OCI-LY3 (cell line): ENCODE results near the gene HNRNPUL2.
"Not testable (repeated sequence)": the region's sequence is repeated elsewhere in the genome, so short reads cannot be mapped to it uniquely, and the experiment has no call there.

Source experiments
- H2AFZ ChIP-seq: fragments of 200-600, 300-600 bp; shearing (Covaris generic); 2 replicates; pipeline ENCODE4 v1.6.0; 2014; ENCODE audit warnings: antibody characterized with exemption, low read depth, low read length
- H3K27ac ChIP-seq: fragments of 200-600, 300-600 bp; sonication (generic); 2 replicates; pipeline ENCODE4 v1.5.1; 2014; ENCODE audit warnings: mild to moderate bottlenecking, low read length, moderate library complexity, mixed read lengths
- H3K27me3 ChIP-seq: fragments of 200-600, 300-600 bp; sonication (generic); 2 replicates; pipeline ENCODE4 v1.6.1; 2014; ENCODE audit warnings: low read depth, low read length, mixed read lengths
- H3K36me3 ChIP-seq: fragments of 200-600, 300-600 bp; sonication (generic); replicated peaks from 2 replicates; pipeline ENCODE3; 2014; ENCODE audit warnings: low read depth, low read length, mixed read lengths
- H3K4me1 ChIP-seq: fragments of 300-600, 200-600 bp; sonication (generic); 2 replicates; pipeline ENCODE4 v1.6.1; 2014; ENCODE audit warnings: low read length, mixed read lengths
- H3K4me2 ChIP-seq: fragments of 200-600, 300-600 bp; sonication (generic); 2 replicates; pipeline ENCODE4 v1.6.1; 2014; ENCODE audit warnings: low read length, mixed read lengths
- H3K4me3 ChIP-seq: fragments of 300-600, 200-600 bp; sonication (generic); 2 replicates; pipeline ENCODE4 v1.5.1; 2014; ENCODE audit warnings: antibody characterized with exemption, mild to moderate bottlenecking, low read length, moderate library complexity
- H3K79me2 ChIP-seq: fragments of 300-600, 200-600 bp; shearing (Covaris generic); 2 replicates; pipeline ENCODE4 v1.6.1; 2014; ENCODE audit warnings: mild to moderate bottlenecking, low read length, mixed read lengths
- H3K9ac ChIP-seq: fragments of 300-600, 200-600 bp; shearing (Covaris generic); 2 replicates; pipeline ENCODE4 v1.6.0; 2014; ENCODE audit warnings: mild to moderate bottlenecking, low read length, moderate library complexity
- H3K9me3 ChIP-seq: fragments of 200-600, 300-600 bp; shearing (Covaris generic); 2 replicates; pipeline ENCODE4 v1.6.1; 2014; ENCODE audit warnings: low read length, mixed read lengths; ENCODE audit not compliant: insufficient read depth
- H4K20me1 ChIP-seq: fragments of 200-600, 300-600 bp; sonication (generic); 2 replicates; pipeline ENCODE4 v1.6.1; 2016; ENCODE audit warnings: low read length, mixed read lengths; ENCODE audit not compliant: insufficient read depth
- CTCF ChIP-seq: fragments of 200-600, 300-600 bp; sonication (generic); IDR thresholded peaks from 2 replicates; pipeline ENCODE4 v1.5.1; 2014; ENCODE audit warnings: antibody characterized with exemption, low read length, low read depth
- EZH2phosphoT487 ChIP-seq: fragments of 200-600 bp; shearing (Covaris generic); IDR thresholded peaks from 2 replicates; pipeline ENCODE4 v1.6.1; 2018; ENCODE audit warnings: antibody characterized with exemption, mixed run types, low read depth

Gene HNRNPUL2

GRCh38 chr11:62770778-62771143, 43.5 kb upstream of the HNRNPUL2 start:
- H4K20me1 ChIP-seq: no peaks in the 10 kb centered on the region
- peak overlapping the region; percentile 71 for H3K27ac ChIP-seq
- no peaks in the 10 kb centered on the region for H3K27me3 ChIP-seq
- peaks cover 15% of the 10 kb centered on the region for H3K4me1 ChIP-seq
- no peak for TF ChIP-seq CTCF
- no peak for TF ChIP-seq EZH2phosphoT487
- peak overlapping the region; percentile 85 for H3K9ac ChIP-seq
- H3K9me3 ChIP-seq: no peaks in the 10 kb centered on the region
- H3K4me2 ChIP-seq: peak overlapping the region; percentile 99
- H3K79me2 ChIP-seq: peaks cover 19% of the 10 kb centered on the region
- H3K36me3 ChIP-seq: peaks cover 13% of the 10 kb centered on the region
- H2AFZ ChIP-seq: peak overlapping the region; percentile 56
- H3K4me3 ChIP-seq: peak overlapping the region; percentile 91

DNA sequence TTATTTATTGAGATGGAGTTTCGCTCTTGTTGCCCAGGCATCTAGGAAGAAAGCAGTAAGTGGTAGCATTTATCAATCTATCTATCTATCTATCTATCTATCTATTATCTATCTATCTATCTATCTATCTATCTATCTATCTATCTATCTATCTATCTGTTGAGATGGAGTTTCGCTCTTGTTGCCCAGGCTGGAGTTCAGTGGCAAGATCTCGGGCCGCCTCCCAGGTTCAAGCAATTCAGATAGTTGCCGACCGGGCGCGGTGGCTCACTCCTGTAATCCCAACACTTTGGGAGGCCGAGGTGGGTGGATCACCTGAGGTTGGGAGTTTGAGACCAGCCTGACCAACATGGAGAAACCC, 33.6 kb upstream of the HNRNPUL2 start:
- H3K4me1 ChIP-seq, H3K27me3 ChIP-seq, H3K27ac ChIP-seq, H3K9me3 ChIP-seq, H2AFZ ChIP-seq, H4K20me1 ChIP-seq: not testable (repeated sequence)
- Histone ChIP-seq H3K4me2 (peak overlapping the region; percentile 56), H3K9ac (peak overlapping the region; percentile 46), H3K36me3 (peaks cover 11% of the 10 kb centered on the region), H3K4me3 (peak overlapping the region; percentile 90), H3K79me2 (peaks cover 15% of the 10 kb centered on the region)

GRCh38 chr11:62757846-62758788, 30.9 kb upstream of the HNRNPUL2 start:
- no peak overlapping the region for H2AFZ ChIP-seq
- H3K4me2 ChIP-seq: no peak overlapping the region
- peaks cover 15% of the 10 kb centered on the region for H3K79me2 ChIP-seq
- H3K9ac ChIP-seq: no peak overlapping the region
- H3K27me3 ChIP-seq: no peaks in the 10 kb centered on the region
- H3K4me1 ChIP-seq: peaks cover 17% of the 10 kb centered on the region
- TF ChIP-seq EZH2phosphoT487 (no peak), CTCF (no peak)
- H4K20me1 ChIP-seq: no peaks in the 10 kb centered on the region
- peaks cover 5% of the 10 kb centered on the region for H3K36me3 ChIP-seq
- H3K27ac ChIP-seq: no peak overlapping the region
- H3K4me3 ChIP-seq: no peak overlapping the region
- H3K9me3 ChIP-seq: no peaks in the 10 kb centered on the region

- Histone ChIP-seq H3K27ac (no peak overlapping the region), H3K4me1 (peaks cover 8% of the 10 kb centered on the region), H3K9me3 (no peaks in the 10 kb centered on the region), H3K27me3 (no peaks in the 10 kb centered on the region), H2AFZ (no peak overlapping the region), H3K9ac (no peak overlapping the region), H3K4me2 (no peak overlapping the region), H3K79me2 (no peaks in the 10 kb centered on the region), H4K20me1 (no peaks in the 10 kb centered on the region), H3K36me3 (peaks cover 6% of the 10 kb centered on the region), H3K4me3 (no peak overlapping the region)
- no peak for TF ChIP-seq CTCF
- no peak for TF ChIP-seq EZH2phosphoT487
These were observed 27.9 kb upstream of the HNRNPUL2 start for GRCh38 chr11:62755086-62755615.
